Testis (tissue), 3 donors: Measurements from ENCODE around the gene CD48. TPM values are rescaled to one million over a fixed set of nuclear protein-coding genes. Genes with fewer than 3 reads are reported as not detected.

Experiments used
- DNase-seq: peaks from one replicate; pipeline ENCODE4 v3.0.0-alpha.2; 2019
- H3K27ac ChIP-seq, 2 donors: fragments of 200-600 bp; sonication (generic); one replicate each; pipeline ENCODE4 v1.5.1; 2019
- H3K27me3 ChIP-seq: fragments of 200-600 bp; sonication (generic); one replicate; pipeline ENCODE4 v1.5.1; 2019
- H3K36me3 ChIP-seq: fragments of 200-600 bp; sonication (generic); one replicate; pipeline ENCODE4 v1.5.1; 2017; ENCODE audit warnings: low read depth; ENCODE audit errors: missing control alignments
- H3K4me1 ChIP-seq: fragments of 200-600 bp; sonication (generic); one replicate; pipeline ENCODE4 v1.5.1; 2019
- H3K4me3 ChIP-seq, 2 donors: fragments of 200-600 bp; sonication (generic); one replicate each; pipeline ENCODE4 v1.5.1; 2017 to 2019
- H3K9me3 ChIP-seq: fragments of 200-600 bp; sonication (generic); one replicate; pipeline ENCODE4 v1.5.1; 2017
- POLR2A ChIP-seq: fragments of 450-650 bp; IDR thresholded peaks from one replicate; pipeline ENCODE4 v1.6.1; 2017; ENCODE audit warnings: antibody characterized with exemption, mild to moderate bottlenecking, moderate library complexity
- WGBS, 2 donors: methylation state at CpG; one replicate each; pipeline ENCODE4 v1.1.5; 2018; 5-methylcytosine and 5-hydroxymethylcytosine counted together
- intact Hi-C: fragments of 100-400 bp; cut with DNase I; formaldehyde crosslinking; loops from one replicate; pipeline ENCODE4 v1.15.1; 2023; ENCODE audit warnings: low total_unique reads
- polyA plus RNA-seq: library from polyadenylated mRNA; stranded (reverse); fragments of 350-450 nt; fragmentation: Illumina TruSeq; extraction: RNeasy Lipid Tissue Mini Kit (QIAGEN cat#74804); gene quantifications from one replicate; pipeline ENCODE4 v1.2.3, GENCODE V29; 2014; ENCODE audit warnings: low read depth, low replicate concordance; ENCODE audit not compliant: insufficient read depth
- total RNA-seq, 2 donors: library from RNA; depleted of rRNA; stranded (reverse); fragments of >200 nt; gene quantifications; one replicate each; pipeline ENCODE4 v1.2.3, GENCODE V29; 2016
- TF ChIP-seq, protein P1 (sequence below), 3 experiments: fragments of 450-650 bp in 2 of 3; fragments of 200-600 bp in 1 of 3; sonication (generic) in 1 of 3; IDR thresholded peaks; one replicate each; pipeline ENCODE4 v1.5.1; 2016 to 2019; ENCODE audit warnings: antibody characterized with exemption in 3 of 3, mild to moderate bottlenecking in 2 of 3, moderate library complexity in 1 of 3

CD48 gene
- total and polyA plus RNA-seq, 3 donors from 2014 or later: 0.63 to 6.1 (median 1.4) TPM

DNA sequence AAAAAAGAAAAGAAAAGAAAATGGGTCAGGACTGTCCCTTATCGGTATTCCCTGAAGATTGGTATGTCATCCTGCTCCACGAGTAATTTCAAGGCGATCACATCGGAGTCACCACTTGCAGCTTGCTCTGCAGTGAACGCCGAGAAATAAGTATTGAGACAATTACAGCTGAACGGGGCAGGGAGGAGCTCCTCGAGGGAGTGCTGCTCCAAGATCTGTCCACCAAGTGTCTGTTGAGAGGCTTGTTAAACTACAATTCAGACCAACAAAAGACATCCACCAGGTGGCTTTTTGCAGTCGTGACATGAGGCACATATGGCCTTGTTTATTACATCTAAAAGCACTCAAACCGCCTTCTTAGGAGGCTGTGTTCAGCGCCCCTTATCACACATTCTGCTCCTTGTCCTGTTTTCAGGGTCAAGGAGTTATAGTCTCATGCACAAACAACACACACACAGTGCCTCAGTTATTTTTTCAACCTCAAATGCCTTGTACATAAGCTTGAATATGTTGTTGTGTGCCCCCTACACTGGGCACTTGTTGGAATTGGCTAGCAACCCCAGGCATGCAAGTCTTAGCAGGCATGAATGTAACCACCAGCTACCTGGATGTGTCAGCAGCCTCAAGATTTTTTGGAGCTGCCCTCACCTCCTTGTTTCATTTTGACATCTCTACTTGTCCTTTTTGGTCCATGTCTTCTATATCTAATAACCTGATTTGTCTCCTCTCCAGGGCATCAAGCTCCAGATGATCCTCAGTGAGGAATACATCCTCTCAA lies 13.0 kb upstream of the CD48 start:
- no peak for DNase-seq
- Histone ChIP-seq H3K27ac (no peak overlapping the region), H3K27me3 (no peaks in the 10 kb centered on the region), H3K36me3 (no peaks in the 10 kb centered on the region), H3K4me3 (peak overlapping the region in 1 of 2 donors; percentile 14), H3K9me3 (no peaks in the 10 kb centered on the region), H3K4me1 (peaks cover 13% of the 10 kb centered on the region)
- TF ChIP-seq, protein P1, sequence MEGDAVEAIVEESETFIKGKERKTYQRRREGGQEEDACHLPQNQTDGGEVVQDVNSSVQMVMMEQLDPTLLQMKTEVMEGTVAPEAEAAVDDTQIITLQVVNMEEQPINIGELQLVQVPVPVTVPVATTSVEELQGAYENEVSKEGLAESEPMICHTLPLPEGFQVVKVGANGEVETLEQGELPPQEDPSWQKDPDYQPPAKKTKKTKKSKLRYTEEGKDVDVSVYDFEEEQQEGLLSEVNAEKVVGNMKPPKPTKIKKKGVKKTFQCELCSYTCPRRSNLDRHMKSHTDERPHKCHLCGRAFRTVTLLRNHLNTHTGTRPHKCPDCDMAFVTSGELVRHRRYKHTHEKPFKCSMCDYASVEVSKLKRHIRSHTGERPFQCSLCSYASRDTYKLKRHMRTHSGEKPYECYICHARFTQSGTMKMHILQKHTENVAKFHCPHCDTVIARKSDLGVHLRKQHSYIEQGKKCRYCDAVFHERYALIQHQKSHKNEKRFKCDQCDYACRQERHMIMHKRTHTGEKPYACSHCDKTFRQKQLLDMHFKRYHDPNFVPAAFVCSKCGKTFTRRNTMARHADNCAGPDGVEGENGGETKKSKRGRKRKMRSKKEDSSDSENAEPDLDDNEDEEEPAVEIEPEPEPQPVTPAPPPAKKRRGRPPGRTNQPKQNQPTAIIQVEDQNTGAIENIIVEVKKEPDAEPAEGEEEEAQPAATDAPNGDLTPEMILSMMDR (IDR thresholded peaks at IDR 0.05): no peak
- no peak for TF ChIP-seq POLR2A
- 35 to 41% methylated on average over 11 of the region's 11 CpGs for WGBS, 2 donors
- intact Hi-C loops: no loop called here

DNA sequence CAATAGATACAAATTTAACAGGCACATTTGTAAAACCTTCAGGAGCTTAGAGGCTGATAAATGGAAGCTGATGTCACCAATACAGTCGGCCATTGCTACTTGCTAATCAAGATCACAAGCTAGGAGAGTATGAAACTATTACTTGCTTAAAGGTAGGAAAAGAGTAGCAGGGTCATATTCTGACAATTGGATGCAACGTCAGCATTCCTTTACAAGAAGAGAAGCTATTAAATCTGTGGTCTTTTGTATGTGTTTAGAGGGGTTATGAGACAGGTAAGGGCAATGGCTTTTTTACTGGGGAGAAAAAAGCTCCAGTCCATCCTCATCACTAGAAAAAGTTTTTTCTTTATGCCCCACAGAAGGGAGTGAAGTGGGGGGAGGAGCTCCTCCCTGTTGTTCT lies 11.7 kb upstream of the CD48 start:
- Histone ChIP-seq H3K27me3 (no peaks in the 10 kb centered on the region), H3K4me3 (no peak overlapping the region), H3K27ac (no peak overlapping the region), H3K36me3 (no peaks in the 10 kb centered on the region), H3K9me3 (no peaks in the 10 kb centered on the region), H3K4me1 (peaks cover 13% of the 10 kb centered on the region)
- intact Hi-C loops: no loop called here
- DNase-seq: no peak
- WGBS, 2 donors: 60 to 78% methylated on average over 2 of the region's 2 CpGs
- TF ChIP-seq, protein P1 (IDR thresholded peaks at IDR 0.05): no peak
- TF ChIP-seq POLR2A: no peak

DNA sequence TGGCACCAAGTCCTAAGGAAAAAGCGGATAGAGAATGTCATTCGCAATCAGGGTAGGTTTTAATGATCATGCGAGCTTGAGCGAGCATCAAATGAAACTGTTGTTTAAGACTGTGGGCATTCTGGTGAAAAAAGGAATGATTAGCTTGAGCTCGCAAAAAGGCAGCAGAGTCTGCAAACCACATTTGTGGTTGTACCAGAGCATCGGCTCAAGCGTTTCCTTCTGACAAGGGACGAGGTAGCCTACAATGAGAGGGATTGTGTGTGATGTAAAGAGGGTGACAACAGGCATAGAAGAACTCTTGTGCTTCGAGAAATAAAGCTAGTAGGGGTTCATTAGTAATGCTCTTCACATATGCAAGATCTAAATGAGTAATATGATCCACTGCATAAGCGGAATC lies 11.1 kb upstream of the CD48 start:
- Histone ChIP-seq H3K4me3 (no peak overlapping the region), H3K4me1 (peaks cover 13% of the 10 kb centered on the region), H3K36me3 (no peaks in the 10 kb centered on the region), H3K9me3 (no peaks in the 10 kb centered on the region), H3K27ac (no peak overlapping the region), H3K27me3 (no peaks in the 10 kb centered on the region)
- intact Hi-C loops: no loop called here
- DNase-seq: no peak
- TF ChIP-seq, protein P1 (IDR thresholded peaks at IDR 0.05): no peak
- TF ChIP-seq POLR2A: no peak
- 83 to 91% methylated on average over 10 of the region's 10 CpGs for WGBS, 2 donors

DNA sequence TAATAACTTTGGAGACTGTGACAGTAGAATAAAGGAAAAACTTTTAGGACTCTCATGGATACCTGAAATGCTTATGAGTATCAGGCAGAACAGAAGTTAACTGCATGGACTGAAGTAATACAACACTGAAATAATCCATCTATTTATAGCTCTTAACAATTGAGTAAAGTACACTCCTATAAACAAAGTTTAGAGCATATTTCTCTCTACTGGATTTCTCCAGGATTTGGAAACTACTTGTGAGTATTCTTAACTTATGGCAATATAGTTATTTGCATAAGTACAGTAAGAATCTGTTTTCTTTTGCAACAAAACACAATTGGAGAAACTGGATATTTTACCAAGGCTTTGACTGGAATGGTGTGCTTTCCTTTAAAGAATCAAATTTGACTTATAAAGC lies 9.9 kb upstream of the CD48 start:
- Histone ChIP-seq H3K4me3 (no peak overlapping the region), H3K9me3 (no peaks in the 10 kb centered on the region), H3K4me1 (peaks cover 5% of the 10 kb centered on the region), H3K27me3 (no peaks in the 10 kb centered on the region), H3K27ac (no peak overlapping the region), H3K36me3 (no peaks in the 10 kb centered on the region)
- TF ChIP-seq, protein P1 (IDR thresholded peaks at IDR 0.05): no peak
- no peak for TF ChIP-seq POLR2A
- intact Hi-C loops: no loop called here
- no peak for DNase-seq
